B cell (primary cell): ENCODE data around the gene IKBKE. TPM values are rescaled to one million over a fixed set of nuclear protein-coding genes. Genes with fewer than 3 reads are reported as not detected.

ENCODE experiments used
- ATAC-seq: fragments of 200-7000 bp; cut with Tn5 transposase; one replicate; pipeline ENCODE4 v1.10.0; 2021; ENCODE audit warnings: low read depth, mild to moderate bottlenecking, moderate number of reproducible peaks, moderate library complexity
- CTCF ChIA-PET: fragments of 350-600 bp; sonication (Branson Sonifier 250); formaldehyde crosslinking; loops from one replicate; lab custom pipeline; 2021; ENCODE audit warnings: antibody characterized with exemption, inconsistent platforms; lab: Charles Lee
- POLR2A ChIA-PET: fragments of 350-600 bp; sonication (Branson Sonifier 250); formaldehyde crosslinking; loops from one replicate; lab custom pipeline; 2021; ENCODE audit warnings: antibody characterized with exemption; lab: Charles Lee
- DNase-seq: peaks from one replicate; pipeline ENCODE4 v3.0.0; 2013
- H2AFZ ChIP-seq: 2 replicates; pipeline ENCODE4 v1.6.1; 2012; ENCODE audit warnings: mild to moderate bottlenecking, low read depth, low read length; ENCODE audit not compliant: insufficient read depth, poor library complexity, severe bottlenecking
- H3K27ac ChIP-seq, 2 donors: 1 replicate in 1 of 2; 2 replicates in 1 of 2; pipeline ENCODE4 v1.5.1; 2012 to 2013; ENCODE audit warnings: low read length in 2 of 2, mild to moderate bottlenecking in 2 of 2, moderate library complexity in 1 of 2
- H3K27me3 ChIP-seq, 4 experiments: fragments of 200-600 bp in 1 of 4; sonication (generic) in 1 of 4; replicated peaks in 1 of 4; 1 replicate in 2 of 4; 2 replicates in 2 of 4; pipeline versions ENCODE4 v1.6.1 to v1.7.0; 2013 to 2016; ENCODE audit warnings: low read length in 3 of 4, mild to moderate bottlenecking in 2 of 4, mixed read lengths in 1 of 4, moderate library complexity in 1 of 4; ENCODE audit not compliant: insufficient read depth in 4 of 4, control insufficient read depth in 3 of 4; ENCODE audit errors: control extremely low read depth in 1 of 4
- H3K36me3 ChIP-seq, 2 experiments: replicated peaks in 1 of 2; 1 replicate in 1 of 2; 2 replicates in 1 of 2; pipeline versions ENCODE4 v1.6.1 to v1.7.1; 2013; ENCODE audit warnings: low read length in 1 of 2; ENCODE audit not compliant: insufficient read depth in 2 of 2, control insufficient read depth in 1 of 2; ENCODE audit errors: control extremely low read depth in 1 of 2, extremely low read depth in 1 of 2
- H3K4me1 ChIP-seq, 2 donors: fragments of 200-600 bp in 1 of 2; sonication (generic) in 1 of 2; 1 replicate in 1 of 2; 2 replicates in 1 of 2; pipeline versions ENCODE4 v1.5.1 to v1.6.1; 2013 to 2017; ENCODE audit warnings: low read length in 2 of 2; ENCODE audit not compliant: control insufficient read depth in 2 of 2, insufficient read depth in 2 of 2
- H3K4me2 ChIP-seq: replicated peaks from 2 replicates; pipeline ENCODE3; 2012; ENCODE audit warnings: mild to moderate bottlenecking, low read depth, low read length; ENCODE audit not compliant: poor library complexity, severe bottlenecking
- H3K4me3 ChIP-seq, 5 experiments: fragments of 200-600 bp in 1 of 5; sonication (generic) in 1 of 5; 1 replicate in 3 of 5; 2 replicates in 2 of 5; pipeline versions ENCODE4 v1.5.1 to v1.7.0; 2011 to 2016; ENCODE audit warnings: low read length in 4 of 5, mild to moderate bottlenecking in 4 of 5, low read depth in 2 of 5, control low read depth in 1 of 5, moderate library complexity in 1 of 5; ENCODE audit not compliant: insufficient read depth in 1 of 5; ENCODE audit errors: control extremely low read depth in 1 of 5, extremely low read depth in 1 of 5
- H3K79me2 ChIP-seq: fragments of 200-600 bp; sonication (generic); one replicate; pipeline ENCODE4 v1.6.0; 2016; ENCODE audit warnings: low read length; ENCODE audit not compliant: control insufficient read depth, insufficient read depth
- H3K9ac ChIP-seq: fragments of 200-600 bp; sonication (generic); 2 replicates; pipeline ENCODE4 v1.6.1; 2017; ENCODE audit warnings: mild to moderate bottlenecking, low read length, moderate library complexity
- H3K9me3 ChIP-seq, 3 donors: one replicate each; pipeline versions ENCODE4 v1.6.1 to v1.7.1; 2013; ENCODE audit warnings: low read length in 2 of 3; ENCODE audit not compliant: control insufficient read depth in 2 of 3, insufficient read depth in 1 of 3; ENCODE audit errors: control extremely low read depth in 1 of 3
- H4K20me1 ChIP-seq: 2 replicates; pipeline ENCODE4 v1.6.0; 2012; ENCODE audit warnings: mild to moderate bottlenecking, low read length; ENCODE audit not compliant: insufficient read depth, control insufficient read depth, poor library complexity, severe bottlenecking
- H3K27ac Mint-ChIP-seq: one replicate; pipeline ENCODE4 v1.8.0; 2021; ENCODE audit warnings: mixed read lengths
- H3K27me3 Mint-ChIP-seq: one replicate; pipeline ENCODE4 v1.8.0; 2021; ENCODE audit warnings: mixed read lengths
- H3K4me1 Mint-ChIP-seq: one replicate; pipeline ENCODE4 v1.8.0; 2021; ENCODE audit warnings: mixed read lengths
- H3K4me3 Mint-ChIP-seq: one replicate; pipeline ENCODE4 v1.8.0; 2021; ENCODE audit warnings: mixed read lengths
- H3K9me3 Mint-ChIP-seq: one replicate; pipeline ENCODE4 v1.8.0; 2022; ENCODE audit warnings: mixed read lengths; ENCODE audit not compliant: insufficient read depth
- CTCF ChIP-seq: fragments of 200-600 bp; IDR thresholded peaks from one replicate; pipeline ENCODE4 v1.8.0; 2022; ENCODE audit warnings: antibody characterized with exemption, mild to moderate bottlenecking
- EZH2 ChIP-seq: IDR thresholded peaks from 2 replicates; pipeline ENCODE4 v1.6.1; 2012; ENCODE audit warnings: borderline replicate concordance, low read depth, mild to moderate bottlenecking, moderate library complexity, low read length; ENCODE audit not compliant: insufficient read depth, poor library complexity, severe bottlenecking
- WGBS: methylation state at CpG from one replicate; pipeline ENCODE4 v1.1.5; 2013; ENCODE audit warnings: missing lambda C conversion rate; ENCODE audit not compliant: insufficient coverage; 5-methylcytosine and 5-hydroxymethylcytosine counted together
- intact Hi-C: fragments of 100-400 bp; cut with micrococcal nuclease; formaldehyde crosslinking; loops from one replicate; pipeline ENCODE4 v1.10.0; 2022
- polyA plus RNA-seq: library from polyadenylated mRNA; depleted of rRNA; stranded (reverse); fragments of >200 nt; gene quantifications from 2 replicates; pipeline ENCODE4 v1.2.3, GENCODE V29; 2012
- total RNA-seq, 2 donors: library from RNA; stranded (reverse); fragments of 120-200 nt in 1 of 2; gene quantifications; 1 replicate in 1 of 2; 2 replicates in 1 of 2; pipeline versions ENCODE4 v1.2.3 to v1.2.4, GENCODE V29; 2013 to 2022

Gene IKBKE
- total and polyA plus RNA-seq, 2 donors (not counting 1 experiment from before 2014, with no cell fraction given), result 40.8 to 55.4 TPM

GRCh38 chr1:206511362-206512057, 41.2 kb downstream of the IKBKE start:
- CTCF ChIA-PET, result no interaction called here

More at GRCh38 chr1:206511362-206512057, 41.2 kb downstream of the IKBKE start:
- Mint-ChIP-seq H3K27me3 (peaks cover 28% of the 10 kb centered on the region), H3K9me3 (peaks cover 2% of the 10 kb centered on the region), H3K27ac (no peak overlapping the region), H3K4me1 (peaks cover 20% of the 10 kb centered on the region), H3K4me3 (no peak overlapping the region)
- TF ChIP-seq CTCF (no peak), EZH2 (no peak)
- 79% methylated on average over 12 of the region's 14 CpGs for WGBS
- no peaks in the 10 kb centered on the region for H4K20me1 ChIP-seq
- DNase-seq (no peak), ATAC-seq (no peak)
- no peaks in the 10 kb centered on the region for H3K79me2 ChIP-seq
- H3K4me1 ChIP-seq, result peaks cover 21% of the 10 kb centered on the region in 2 donors
- no peaks in the 10 kb centered on the region for H3K36me3 ChIP-seq
- POLR2A ChIA-PET, result no interaction called here
- H2AFZ ChIP-seq, result no peak overlapping the region
- intact Hi-C loops, result no loop called here
- peaks cover 0 to 54% (median 18%) of the 10 kb centered on the region in 4 experiments for H3K27me3 ChIP-seq
- H3K4me2 ChIP-seq, result no peak overlapping the region
- H3K9me3 ChIP-seq, result peaks cover 0 to 6% (median 0%) of the 10 kb centered on the region in 3 donors
- no peak overlapping the region for H3K9ac ChIP-seq
- H3K27ac ChIP-seq, result no peak overlapping the region
- H3K4me3 ChIP-seq, result no peak overlapping the region
